ENCODE results near the gene ANKS6.
A peak's percentile ranks its signal among the peaks of the same experiment; 100 is the strongest.

- TF ChIP-seq CTCF (IDR thresholded peaks at IDR 0.05; ENCODE audit: control extremely low read depth in 1 of 3, insufficient read depth in 1 of 3, low read depth in 1 of 3, low read length in 3 of 3) (peak in 1 of 3 experiments; percentile 15; a peak in 1 of 4 replicates), POLR2AphosphoS5 (IDR thresholded peaks at IDR 0.05; ENCODE audit: low read depth, low read length) (peak; percentile 67), RNF2 (IDR thresholded peaks at IDR 0.05; ENCODE audit: borderline replicate concordance, low read depth, low read length, missing control alignments, poor library complexity, severe bottlenecking) (no peak), POLR2A (IDR thresholded peaks at IDR 0.05; ENCODE audit: control extremely low read depth in 1 of 2, low read depth in 2 of 2, low read length in 2 of 2) (peak in 1 of 2 experiments; percentile 40; a peak in 1 of 3 replicates), USF2 (IDR thresholded peaks at IDR 0.05; ENCODE audit: low read length) (no peak), MAX (IDR thresholded peaks at IDR 0.05) (no peak), ATF2 (IDR thresholded peaks at IDR 0.05; ENCODE audit: low read length) (no peak), FOSL1 (IDR thresholded peaks at IDR 0.05; ENCODE audit: insufficient read depth, low read depth, low read length) (no peak), SRF (IDR thresholded peaks at IDR 0.05; ENCODE audit: low read depth, low read length) (no peak)
Observed at GRCh38 chr9:98807070-98807813, 10.9 kb upstream of the ANKS6 start, which contains the start of gene GALNT12.

All from H1 (cell line).